NCI-H2196 treated with DMSO at 0.1 percent for 48 hours (cell line): ENCODE measurements around the gene CTSC.
"Not testable (repeated sequence)": the region's sequence is repeated elsewhere in the genome, so short reads cannot be mapped to it uniquely, and the experiment has no call there.

Experiments
- DNase-seq: peaks from one replicate; lab custom pipeline; 2025; ENCODE audit not compliant: unreplicated experiment; lab: John Stamatoyannopoulos, UW

Gene CTSC

GRCh38 chr11:88353386-88353785, 15.8 kb upstream of the CTSC start:
- DNase-seq, result no peak

- no peak for DNase-seq
Observed at GRCh38 chr11:88352139-88352538, 14.6 kb upstream of the CTSC start.

- no peak for DNase-seq
Observed at GRCh38 chr11:88348870-88349269, 11.3 kb upstream of the CTSC start.

GRCh38 chr11:88345949-88346348, 8.4 kb upstream of the CTSC start:
- DNase-seq, result no peak

- no peak for DNase-seq
Observed at GRCh38 chr11:88345408-88345807, 7.9 kb upstream of the CTSC start.

- no peak for DNase-seq
Observed at GRCh38 chr11:88344869-88345268, 7.3 kb upstream of the CTSC start.

- DNase-seq, result no peak
Observed at GRCh38 chr11:88341522-88342251, 4.2 kb upstream of the CTSC start.

- no peak for DNase-seq
Observed at GRCh38 chr11:88340366-88340935, 2.9 kb upstream of the CTSC start.

GRCh38 chr11:88337987-88338668, 592 bp upstream of the CTSC start:
- no peak for DNase-seq

GRCh38 chr11:88335284-88335683, 2.3 kb downstream of the CTSC start:
- DNase-seq, result no peak

- DNase-seq, result no peak
Observed at GRCh38 chr11:88333862-88334261, 3.7 kb downstream of the CTSC start.

GRCh38 chr11:88332851-88333250, 4.7 kb downstream of the CTSC start:
- no peak for DNase-seq

GRCh38 chr11:88330826-88331428, 6.6 kb downstream of the CTSC start:
- DNase-seq, result no peak

- DNase-seq, result no peak
Observed at GRCh38 chr11:88329563-88330250, 7.8 kb downstream of the CTSC start.

GRCh38 chr11:88327462-88328143, 9.9 kb downstream of the CTSC start:
- DNase-seq, result no peak

GRCh38 chr11:88327061-88327460, 10.5 kb downstream of the CTSC start:
- DNase-seq, result no peak

- no peak for DNase-seq
Observed at GRCh38 chr11:88326099-88326498, 11.4 kb downstream of the CTSC start.

- no peak for DNase-seq
Observed at GRCh38 chr11:88324562-88325345, 12.8 kb downstream of the CTSC start.

- DNase-seq, result not testable (repeated sequence)
Observed at GRCh38 chr11:88322881-88323280, 14.7 kb downstream of the CTSC start.

GRCh38 chr11:88321412-88321811, 16.1 kb downstream of the CTSC start:
- not testable (repeated sequence) for DNase-seq
